Activated CD4-positive, alpha-beta T cell treated with anti-CD3 and anti-CD28 coated beads, Interleukin-10, Interleukin-2, amounts not matched to agents 100 ng/mL and 50 ng/mL, durations not matched to agents 16 hours and 8 hours (primary cell): Measurements from ENCODE around the gene CFAP119.

Experiments
- DNase-seq: peaks from one replicate; pipeline ENCODE4 v3.0.0-alpha.2; 2020

CFAP119 gene

DNA sequence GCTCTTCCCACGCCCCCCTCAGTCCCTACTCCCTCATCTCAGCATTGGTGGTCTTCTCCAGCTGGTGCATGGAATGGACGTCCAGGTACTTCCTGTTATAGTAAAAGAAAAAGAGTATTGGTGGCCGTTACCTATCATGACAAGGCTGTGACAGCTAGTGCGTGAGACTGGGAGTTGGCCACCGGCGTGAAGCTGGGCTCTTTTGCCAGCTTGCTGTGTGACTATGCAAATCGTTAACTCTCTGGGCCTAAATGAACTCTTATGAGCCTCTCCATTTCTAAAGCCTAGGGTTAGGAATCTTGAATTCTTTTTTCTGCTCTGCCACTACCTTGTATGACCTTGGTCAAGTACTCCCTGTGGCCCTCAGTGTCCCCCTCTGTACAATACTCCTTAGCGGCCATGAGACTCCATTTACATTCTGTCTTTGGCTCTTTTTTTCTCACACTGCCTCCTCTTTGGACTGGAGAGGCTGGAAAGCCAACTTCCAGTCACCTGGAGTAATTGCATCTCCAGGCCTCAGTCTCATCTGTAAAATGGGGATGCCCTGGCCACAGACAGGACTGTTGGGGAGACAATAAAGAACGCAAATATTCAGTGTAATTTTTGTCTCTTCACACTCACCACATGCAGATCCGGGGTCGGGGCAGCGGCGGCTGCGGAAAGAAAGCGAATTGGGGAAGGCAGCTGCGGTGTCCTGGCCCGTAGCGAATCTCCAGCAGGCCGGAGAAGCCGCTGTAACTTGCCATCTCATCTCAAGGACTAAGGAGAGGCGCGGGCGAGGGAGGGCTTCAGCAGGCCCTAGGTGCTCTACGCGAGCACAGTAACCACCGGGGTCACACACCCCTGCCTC, 1.1 kb downstream of the CFAP119 start:
- DNase-seq = no peak

GRCh38 chr16:30760001-30760559, 1.8 kb downstream of the CFAP119 start:
- no peak for DNase-seq

DNA sequence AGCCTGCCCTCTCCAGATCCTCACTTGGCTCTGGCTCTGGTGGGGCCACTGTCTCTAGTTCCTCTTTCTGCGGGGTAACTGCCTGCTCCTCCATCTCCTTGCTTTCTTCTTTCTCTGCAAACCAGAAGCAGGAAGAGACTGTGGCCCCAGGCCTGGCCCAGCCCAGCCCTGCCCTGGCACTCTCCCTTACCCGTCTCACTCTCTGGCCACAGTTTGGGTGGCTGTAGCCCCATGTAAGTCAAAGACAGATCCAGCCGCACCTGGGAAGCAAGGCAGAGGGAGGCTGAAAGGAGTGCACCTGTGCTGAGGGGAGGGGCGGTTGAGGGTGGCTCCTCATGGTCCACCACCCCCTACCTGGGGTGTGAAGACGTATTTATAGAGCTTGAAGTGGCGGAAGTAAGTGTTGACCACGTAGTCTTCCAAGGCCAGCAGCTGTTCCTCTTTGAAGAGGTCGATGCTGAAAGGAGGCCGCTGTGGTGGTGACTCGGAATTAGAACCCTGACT, 2.8 kb downstream of the CFAP119 start:
- DNase-seq = no peak

DNA sequence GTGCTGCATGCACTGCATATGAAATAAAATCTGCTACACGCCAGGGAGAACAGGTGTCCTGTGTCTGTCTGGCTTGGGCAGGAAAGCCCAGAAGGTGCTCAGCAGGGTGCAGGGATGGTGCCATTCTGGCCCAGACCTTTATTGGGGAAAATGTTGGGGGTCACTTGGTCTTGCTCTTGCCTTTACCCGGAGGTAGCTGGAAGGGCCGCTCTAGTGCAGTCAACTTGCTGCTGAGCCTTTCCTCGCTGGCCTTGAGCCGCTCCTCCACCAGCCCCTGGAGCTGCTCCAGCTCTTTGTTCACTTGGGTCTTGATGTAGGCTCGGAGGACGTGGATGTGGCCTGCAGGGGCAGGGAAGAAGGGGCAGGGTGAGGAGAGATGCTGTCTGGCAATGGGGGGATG, 4.5 kb downstream of the CFAP119 start:
- DNase-seq = no peak

GRCh38 chr16:30756781-30757100, 5.1 kb downstream of the CFAP119 start:
- DNase-seq = no peak

GRCh38 chr16:30755955-30756780, 5.7 kb downstream of the CFAP119 start:
- no peak for DNase-seq

GRCh38 chr16:30753596-30753995, 8.3 kb downstream of the CFAP119 start:
- DNase-seq = no peak

GRCh38 chr16:30750876-30751465, 10.9 kb downstream of the CFAP119 start:
- DNase-seq = no peak

DNA sequence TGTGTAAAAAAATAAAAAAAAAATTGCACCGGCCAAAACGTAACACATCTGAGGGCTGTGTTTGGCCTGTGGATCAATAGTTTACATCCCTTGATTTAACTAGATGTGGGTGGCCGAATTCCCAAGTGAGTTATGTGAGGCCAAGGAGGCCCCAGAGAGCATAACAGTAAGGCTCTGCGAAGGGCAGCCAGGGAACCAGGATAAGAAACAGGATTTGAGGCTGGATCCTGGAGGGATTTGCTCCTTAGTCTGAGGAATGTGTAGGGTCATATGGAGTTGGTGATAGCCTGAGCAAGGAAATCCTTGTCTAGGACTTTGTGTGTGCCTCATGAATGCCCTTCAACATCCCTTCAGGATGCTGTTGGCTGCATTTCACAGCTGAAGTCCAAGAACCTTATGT, 11.7 kb downstream of the CFAP119 start:
- DNase-seq = no peak

GRCh38 chr16:30748634-30749445, 13.0 kb downstream of the CFAP119 start:
- DNase-seq = peak; percentile 43

GRCh38 chr16:30747799-30748633, 13.8 kb downstream of the CFAP119 start, which contains the start of gene PHKG2:
Gene PHKG2, plus strand, starts transcription at chr16:30748425. Its CDS starts 396 bp downstream, at chr16:30748821.
- DNase-seq = peak; percentile 99

DNA sequence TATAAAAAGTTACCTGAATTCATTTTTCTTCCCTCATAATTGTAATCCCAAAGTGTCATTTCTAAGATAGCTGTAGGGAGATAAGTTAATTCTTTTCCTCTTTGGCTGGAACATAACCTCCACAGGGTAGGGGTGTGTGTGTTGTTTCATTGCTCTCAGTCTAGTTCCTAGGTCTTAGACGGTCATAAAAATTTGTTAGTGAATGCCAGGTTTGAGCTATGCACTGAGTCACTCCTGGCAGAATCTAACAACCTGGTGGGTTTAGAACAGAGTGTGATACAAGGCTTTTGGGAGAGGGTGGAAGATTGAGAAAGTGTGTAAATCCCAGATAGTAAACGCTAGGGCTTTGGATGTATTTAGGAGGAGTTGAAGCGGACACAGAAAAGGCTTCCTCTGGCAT, 14.5 kb downstream of the CFAP119 start:
- DNase-seq = no peak

GRCh38 chr16:30746638-30747175, 15.2 kb downstream of the CFAP119 start:
- no peak for DNase-seq

- DNase-seq = no peak
Measured at GRCh38 chr16:30745082-30745481, 16.8 kb downstream of the CFAP119 start.

- no peak for DNase-seq
Measured at GRCh38 chr16:30744183-30744582, 17.7 kb downstream of the CFAP119 start.

DNA sequence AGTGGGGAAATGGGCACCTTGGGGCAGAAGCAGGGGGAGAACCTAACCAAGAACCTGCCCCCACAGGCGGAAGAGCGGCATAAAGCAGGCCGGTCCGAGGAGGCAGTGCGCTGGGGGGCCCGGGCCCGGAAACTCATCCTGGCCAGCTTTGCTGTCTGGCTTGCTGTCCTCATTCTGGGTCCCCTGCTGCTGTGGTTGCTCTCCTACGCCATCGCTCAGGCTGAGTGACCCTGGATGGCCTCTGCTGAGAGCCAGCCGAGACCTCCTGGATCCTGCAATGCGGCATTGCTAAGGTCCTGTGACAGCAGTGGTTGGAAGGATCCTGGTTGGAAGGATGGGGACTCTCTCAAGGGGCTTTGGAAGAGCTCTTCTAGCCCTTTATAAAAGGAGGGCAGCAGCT, 18.1 kb downstream of the CFAP119 start:
- no peak for DNase-seq

GRCh38 chr16:30741461-30741914, 20.4 kb downstream of the CFAP119 start:
- no peak for DNase-seq

DNA sequence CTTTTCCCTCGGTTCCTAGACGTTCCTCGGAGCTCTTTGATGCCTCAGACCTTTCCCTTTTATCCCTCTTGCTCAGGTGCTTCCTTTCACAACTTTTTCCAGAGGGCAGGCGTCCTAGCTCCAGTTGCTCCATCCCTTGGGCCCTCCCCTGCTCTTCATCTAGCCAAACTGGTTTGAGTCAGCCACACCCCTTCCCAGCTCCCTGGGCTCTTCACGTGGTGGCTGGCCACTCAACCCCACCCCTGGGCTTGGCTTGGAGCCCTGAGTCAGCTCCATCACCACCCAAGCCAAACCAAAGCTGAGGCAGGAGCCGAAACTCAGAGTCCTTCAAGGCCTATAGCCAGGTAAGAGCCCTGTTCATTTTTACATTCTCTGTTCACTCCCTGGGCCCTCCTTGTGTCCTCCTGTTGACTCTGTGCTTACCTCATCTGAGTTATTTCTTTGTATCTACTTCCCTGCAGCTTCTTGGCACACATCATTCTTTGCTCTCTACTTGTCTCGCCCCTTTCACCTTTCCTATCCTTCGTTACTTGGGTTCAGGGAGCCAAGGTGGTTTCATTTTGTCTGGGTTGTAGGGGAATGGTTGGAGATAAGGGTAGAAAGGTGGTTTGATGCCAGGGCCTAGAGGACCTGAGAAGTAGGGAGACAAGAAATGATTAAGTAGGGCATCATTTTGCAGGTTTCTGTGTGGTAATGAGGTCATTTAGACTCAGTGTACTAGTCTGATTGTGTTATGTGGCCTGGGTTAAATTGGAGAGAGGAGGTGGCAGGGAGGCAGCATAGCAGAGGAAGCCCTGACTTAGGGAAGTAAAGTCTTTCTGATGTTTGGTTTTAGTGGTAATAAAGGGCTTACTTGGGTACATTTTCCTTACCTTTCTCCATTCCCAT, 21.3 kb downstream of the CFAP119 start:
- DNase-seq = peak; percentile 21
